SU-DHL-6 (cell line): ENCODE results near the gene BTBD9.

ENCODE experiments used
- CTCF ChIP-seq: fragments of 200-600 bp; sonication (generic); IDR thresholded peaks from one replicate; pipeline ENCODE4 v1.5.1; 2017; ENCODE audit warnings: antibody characterized with exemption, mild to moderate bottlenecking, low read length, moderate library complexity; ENCODE audit not compliant: insufficient read depth, poor library complexity, severe bottlenecking
- EZH2phosphoT487 ChIP-seq: fragments of 200-600 bp; sonication (generic), shearing (Covaris generic); conservative IDR thresholded peaks from 2 replicates; pipeline ENCODE4 v1.6.1; 2018; ENCODE audit warnings: mild to moderate bottlenecking, antibody characterized with exemption, low read length, moderate library complexity, mixed read lengths

GRCh38 chr6:38492031-38492430 is 147.7 kb downstream of the BTBD9 start:
- TF ChIP-seq CTCF, result no peak
- no peak for TF ChIP-seq EZH2phosphoT487
